Coronary artery (tissue), 2 donors: ENCODE data around the gene SZRD1.
A peak's percentile ranks its signal among the peaks of the same experiment; 100 is the strongest.

Experiments used
- DNase-seq: peaks from one replicate; pipeline ENCODE4 v3.0.0-alpha.2; 2017; ENCODE audit warnings: low spot score
- H3K27ac ChIP-seq, 2 donors: fragments of 200-600 bp; sonication (generic); one replicate each; pipeline ENCODE4 v1.5.1; 2016 to 2019
- H3K4me3 ChIP-seq: fragments of 200-600 bp; sonication (generic); 2 replicates; pipeline ENCODE4 v1.5.1; 2016; ENCODE audit warnings: mild to moderate bottlenecking, moderate library complexity
- TF ChIP-seq, protein P1 (sequence below): fragments of 200-600 bp; sonication (generic); IDR thresholded peaks from one replicate; pipeline ENCODE4 v1.5.1; 2019; ENCODE audit warnings: antibody characterized with exemption

SZRD1 gene

DNA sequence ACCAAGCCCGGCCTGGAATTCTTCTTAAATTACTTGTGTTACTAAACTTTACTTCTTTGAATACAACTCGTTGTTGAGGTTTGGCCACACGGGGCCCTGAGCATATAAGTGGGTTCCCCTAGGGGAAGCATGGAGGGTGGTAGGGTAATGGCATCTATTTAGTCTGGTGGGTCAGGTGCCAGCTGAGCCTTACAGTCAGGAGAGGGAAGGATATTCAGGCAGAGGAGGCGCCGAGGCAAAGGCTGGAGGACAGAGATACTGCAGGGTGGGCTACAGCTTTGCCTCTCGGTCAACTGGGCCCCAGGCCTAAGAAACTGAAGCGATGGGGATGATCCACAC, 73.1 kb downstream of the SZRD1 start:
- no peak for DNase-seq
- peak overlapping the region; percentile 91 for H3K4me3 ChIP-seq
- TF ChIP-seq, protein P1, sequence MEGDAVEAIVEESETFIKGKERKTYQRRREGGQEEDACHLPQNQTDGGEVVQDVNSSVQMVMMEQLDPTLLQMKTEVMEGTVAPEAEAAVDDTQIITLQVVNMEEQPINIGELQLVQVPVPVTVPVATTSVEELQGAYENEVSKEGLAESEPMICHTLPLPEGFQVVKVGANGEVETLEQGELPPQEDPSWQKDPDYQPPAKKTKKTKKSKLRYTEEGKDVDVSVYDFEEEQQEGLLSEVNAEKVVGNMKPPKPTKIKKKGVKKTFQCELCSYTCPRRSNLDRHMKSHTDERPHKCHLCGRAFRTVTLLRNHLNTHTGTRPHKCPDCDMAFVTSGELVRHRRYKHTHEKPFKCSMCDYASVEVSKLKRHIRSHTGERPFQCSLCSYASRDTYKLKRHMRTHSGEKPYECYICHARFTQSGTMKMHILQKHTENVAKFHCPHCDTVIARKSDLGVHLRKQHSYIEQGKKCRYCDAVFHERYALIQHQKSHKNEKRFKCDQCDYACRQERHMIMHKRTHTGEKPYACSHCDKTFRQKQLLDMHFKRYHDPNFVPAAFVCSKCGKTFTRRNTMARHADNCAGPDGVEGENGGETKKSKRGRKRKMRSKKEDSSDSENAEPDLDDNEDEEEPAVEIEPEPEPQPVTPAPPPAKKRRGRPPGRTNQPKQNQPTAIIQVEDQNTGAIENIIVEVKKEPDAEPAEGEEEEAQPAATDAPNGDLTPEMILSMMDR: no peak
- H3K27ac ChIP-seq: peak overlapping the region; percentile 53 to 88

GRCh38 chr1:16440470-16441281, 73.6 kb downstream of the SZRD1 start, which contains the start of gene NECAP2:
Gene NECAP2, plus strand, starts transcription at chr1:16440724. Its CDS starts 38 bp downstream, at chr1:16440762.
- TF ChIP-seq, protein P1: peak; percentile 85
- Histone ChIP-seq H3K4me3 (peak within 1 kb of the TSS; percentile 91), H3K27ac (peak within 1 kb of the TSS; percentile 53 to 88)
- peak; percentile 89 for DNase-seq

DNA sequence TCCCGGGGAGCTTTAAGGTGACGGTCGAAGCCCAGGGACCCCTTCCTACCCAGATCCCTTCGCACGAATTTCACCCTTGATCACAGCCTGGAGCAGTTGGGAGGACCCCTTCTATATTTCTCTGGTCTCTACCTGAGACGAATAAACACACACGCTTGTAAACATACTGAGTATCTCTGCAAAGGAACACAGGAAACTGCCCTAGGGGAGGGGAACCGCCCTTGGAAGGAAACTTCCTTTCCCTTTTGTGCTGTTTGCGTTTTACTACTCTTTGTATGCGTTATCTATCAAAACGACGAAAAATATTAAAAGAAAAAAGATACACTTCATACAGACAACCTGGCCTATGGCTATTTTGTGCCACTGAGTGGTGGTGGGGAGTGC, 74.2 kb downstream of the SZRD1 start:
- H3K27ac ChIP-seq: peak overlapping the region in 1 of 2 donors; percentile 88
- peak overlapping the region; percentile 91 for H3K4me3 ChIP-seq
- TF ChIP-seq, protein P1: no peak
- no peak for DNase-seq

- DNase-seq: no peak
- TF ChIP-seq, protein P1: no peak
- Histone ChIP-seq H3K4me3 (no peak overlapping the region), H3K27ac (peak overlapping the region in 1 of 2 donors; percentile 4)
Measured at GRCh38 chr1:16442265-16442664, 75.2 kb downstream of the SZRD1 start.

GRCh38 chr1:16442941-16443340, 75.9 kb downstream of the SZRD1 start:
- no peak for DNase-seq
- TF ChIP-seq, protein P1: no peak
- Histone ChIP-seq H3K4me3 (no peak overlapping the region), H3K27ac (no peak overlapping the region)

DNA sequence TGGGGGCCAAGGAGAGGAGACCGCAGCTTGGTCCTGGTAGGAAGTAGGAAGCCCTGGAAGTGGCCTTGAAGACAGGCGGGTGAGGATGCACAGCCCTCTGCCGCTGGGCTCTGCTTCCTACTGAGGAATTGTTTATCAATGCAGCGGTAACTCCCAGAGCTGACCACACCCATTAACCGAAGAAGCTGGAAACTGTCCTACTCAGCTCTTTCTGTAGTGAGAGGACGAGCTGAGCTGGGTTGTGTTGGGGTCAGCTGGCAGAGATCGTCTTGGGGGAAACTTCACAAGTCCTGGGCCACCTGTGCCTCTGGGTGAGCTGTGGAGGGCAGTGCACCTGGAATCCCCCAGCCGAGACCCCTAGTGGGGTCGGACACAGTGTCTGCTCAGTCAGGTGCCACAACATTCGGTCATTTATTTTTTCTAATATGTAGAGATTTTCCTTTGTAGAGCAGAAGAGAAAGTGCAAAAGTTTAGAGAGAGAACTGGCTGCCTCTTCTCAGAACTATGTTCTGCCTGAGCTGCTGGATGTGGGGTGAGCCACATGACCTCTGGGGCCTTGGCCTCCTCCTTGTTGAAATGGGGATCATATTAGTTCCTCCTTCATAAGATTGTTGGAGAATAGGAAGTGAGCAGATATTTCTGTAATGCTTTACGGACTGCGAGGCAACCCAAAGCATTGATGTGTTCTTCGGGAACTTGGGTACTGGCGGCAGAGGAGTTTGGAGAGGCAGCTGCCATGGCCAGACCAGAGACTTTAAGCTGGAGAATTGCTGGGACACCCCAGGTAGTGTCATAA, 77.1 kb downstream of the SZRD1 start:
- Histone ChIP-seq H3K27ac (peak overlapping the region in 1 of 2 donors; percentile 50), H3K4me3 (no peak overlapping the region)
- DNase-seq: no peak
- TF ChIP-seq, protein P1: no peak
